Endothelial cell (in vitro differentiated cells): Measurements from ENCODE around the gene LIPE. TPM values are rescaled to one million over a fixed set of nuclear protein-coding genes. Genes with fewer than 3 reads are reported as not detected.
A peak's percentile ranks its signal among the peaks of the same experiment; 100 is the strongest.

ENCODE experiments used
- DNase-seq: peaks from one replicate; pipeline ENCODE4 v3.0.0; 2021; ENCODE audit warnings: low spot score
- H3K27ac Mint-ChIP-seq: one replicate; pipeline ENCODE4 v1.8.0; 2021; ENCODE audit warnings: mixed read lengths, inconsistent platforms; ENCODE audit not compliant: unreplicated experiment
- H3K27me3 Mint-ChIP-seq: one replicate; pipeline ENCODE4 v1.8.0; 2021; ENCODE audit warnings: mild to moderate bottlenecking, moderate library complexity, mixed read lengths, inconsistent platforms; ENCODE audit not compliant: unreplicated experiment
- H3K36me3 Mint-ChIP-seq: one replicate; pipeline ENCODE4 v1.8.0; 2021; ENCODE audit warnings: mild to moderate bottlenecking, low read depth, mixed read lengths, inconsistent platforms; ENCODE audit not compliant: unreplicated experiment
- H3K4me1 Mint-ChIP-seq: one replicate; pipeline ENCODE4 v1.8.0; 2021; ENCODE audit warnings: mild to moderate bottlenecking, mixed read lengths, inconsistent platforms; ENCODE audit not compliant: unreplicated experiment
- H3K4me3 Mint-ChIP-seq: one replicate; pipeline ENCODE4 v1.8.0; 2021; ENCODE audit warnings: mild to moderate bottlenecking, mixed read lengths, inconsistent platforms; ENCODE audit not compliant: unreplicated experiment
- H3K9me3 Mint-ChIP-seq: one replicate; pipeline ENCODE4 v1.8.0; 2021; ENCODE audit warnings: mixed read lengths, inconsistent platforms; ENCODE audit not compliant: unreplicated experiment
- total RNA-seq: library from RNA; stranded (reverse); fragmentation: NEBNext Ultra II Directional; extraction: Animal tissue kit (Norgen Biotek cat#: 25700); gene quantifications from one replicate; pipeline ENCODE4 v1.2.1, GENCODE V29; 2021; ENCODE audit not compliant: unreplicated experiment
- TF ChIP-seq, protein P1 (sequence below): fragments of 200-600 bp; sonication (generic); IDR thresholded peaks from one replicate; pipeline ENCODE4 v1.5.0; 2021; ENCODE audit warnings: antibody characterized with exemption; ENCODE audit not compliant: unreplicated experiment

LIPE gene
- total RNA-seq, 1 donor from 2014 or later: 5.5 TPM

DNA sequence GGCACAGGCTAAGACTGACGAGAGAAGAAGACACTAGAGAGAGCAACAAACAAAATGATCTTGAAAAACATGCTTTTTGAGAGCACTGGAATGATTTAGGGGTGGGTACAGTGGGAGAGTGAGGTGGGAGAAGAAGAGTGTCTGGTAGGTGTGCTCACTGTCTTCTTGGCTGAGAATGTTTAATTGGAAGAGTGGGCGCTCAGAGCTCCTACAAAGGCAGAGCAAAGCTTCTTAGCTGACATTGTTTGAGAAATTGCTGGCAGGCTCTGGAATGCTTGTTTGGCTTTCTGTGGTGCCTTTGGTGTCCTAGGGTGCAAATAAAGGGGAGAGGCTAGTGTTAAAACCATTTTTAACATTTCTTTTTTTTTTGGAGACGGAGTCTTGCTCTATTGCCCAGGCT lies 1.5 kb upstream of the LIPE start:
- H3K4me3 Mint-ChIP-seq: no peak overlapping the region
- H3K27ac Mint-ChIP-seq: no peak overlapping the region
- peaks cover 6% of the 10 kb centered on the region for H3K4me1 Mint-ChIP-seq
- H3K9me3 Mint-ChIP-seq: no peaks in the 10 kb centered on the region
- TF ChIP-seq, protein P1, sequence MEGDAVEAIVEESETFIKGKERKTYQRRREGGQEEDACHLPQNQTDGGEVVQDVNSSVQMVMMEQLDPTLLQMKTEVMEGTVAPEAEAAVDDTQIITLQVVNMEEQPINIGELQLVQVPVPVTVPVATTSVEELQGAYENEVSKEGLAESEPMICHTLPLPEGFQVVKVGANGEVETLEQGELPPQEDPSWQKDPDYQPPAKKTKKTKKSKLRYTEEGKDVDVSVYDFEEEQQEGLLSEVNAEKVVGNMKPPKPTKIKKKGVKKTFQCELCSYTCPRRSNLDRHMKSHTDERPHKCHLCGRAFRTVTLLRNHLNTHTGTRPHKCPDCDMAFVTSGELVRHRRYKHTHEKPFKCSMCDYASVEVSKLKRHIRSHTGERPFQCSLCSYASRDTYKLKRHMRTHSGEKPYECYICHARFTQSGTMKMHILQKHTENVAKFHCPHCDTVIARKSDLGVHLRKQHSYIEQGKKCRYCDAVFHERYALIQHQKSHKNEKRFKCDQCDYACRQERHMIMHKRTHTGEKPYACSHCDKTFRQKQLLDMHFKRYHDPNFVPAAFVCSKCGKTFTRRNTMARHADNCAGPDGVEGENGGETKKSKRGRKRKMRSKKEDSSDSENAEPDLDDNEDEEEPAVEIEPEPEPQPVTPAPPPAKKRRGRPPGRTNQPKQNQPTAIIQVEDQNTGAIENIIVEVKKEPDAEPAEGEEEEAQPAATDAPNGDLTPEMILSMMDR: no peak
- DNase-seq: no peak
- peaks cover 3% of the 10 kb centered on the region for H3K36me3 Mint-ChIP-seq
- H3K27me3 Mint-ChIP-seq: peaks cover 8% of the 10 kb centered on the region

DNA sequence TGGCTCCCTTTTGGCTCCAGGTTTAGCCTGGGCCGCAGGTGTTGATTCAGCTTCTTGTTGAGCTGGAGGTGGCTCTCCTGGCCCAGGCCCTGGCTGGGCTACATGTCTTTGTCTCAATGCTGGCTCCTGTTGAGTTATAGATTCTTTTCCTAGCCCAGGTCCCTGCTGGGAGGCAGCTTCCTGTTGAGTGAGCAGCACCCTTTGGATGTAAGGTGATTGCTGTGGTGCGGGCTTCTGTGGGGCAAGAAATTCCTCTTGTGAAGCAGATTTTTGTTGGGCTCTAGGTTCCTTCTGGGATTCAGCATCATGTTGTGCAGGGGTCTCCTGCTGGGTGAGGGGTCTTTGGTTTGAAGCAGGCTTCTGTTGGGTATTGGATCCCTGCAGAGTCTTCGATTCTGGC lies 545 bp downstream of the LIPE start:
- Mint-ChIP-seq H3K4me3 (no peak overlapping the region), H3K27ac (no peak overlapping the region), H3K4me1 (peaks cover 12% of the 10 kb centered on the region), H3K9me3 (no peaks in the 10 kb centered on the region), H3K36me3 (peaks cover 8% of the 10 kb centered on the region), H3K27me3 (peaks cover 16% of the 10 kb centered on the region)
- DNase-seq: no peak
- TF ChIP-seq, protein P1: no peak

DNA sequence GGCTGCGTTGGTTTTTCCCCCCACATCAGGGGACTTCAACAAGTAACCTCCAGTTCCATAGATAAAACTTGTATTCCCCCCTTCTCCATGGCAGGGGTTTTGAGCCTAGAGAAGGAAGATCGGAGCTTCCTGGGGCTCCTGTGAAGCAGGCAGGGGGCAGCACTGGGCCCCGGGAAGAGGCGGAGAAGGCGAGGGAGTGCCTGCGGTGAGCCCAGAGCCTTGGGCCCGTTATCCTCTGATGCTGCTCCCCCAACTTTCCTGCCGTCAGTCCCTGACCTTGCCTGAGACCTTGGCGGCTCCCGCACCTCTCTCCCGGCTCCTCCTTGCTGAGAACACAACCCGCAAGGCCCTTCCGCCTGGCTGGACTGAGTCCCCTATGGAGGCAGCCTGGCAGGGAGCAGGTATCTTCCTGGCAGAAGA lies 2.5 kb downstream of the LIPE start:
- Mint-ChIP-seq H3K27me3 (peaks cover 16% of the 10 kb centered on the region), H3K27ac (no peak overlapping the region), H3K9me3 (no peaks in the 10 kb centered on the region), H3K36me3 (peaks cover 8% of the 10 kb centered on the region), H3K4me1 (peaks cover 31% of the 10 kb centered on the region), H3K4me3 (no peak overlapping the region)
- TF ChIP-seq, protein P1: no peak
- no peak for DNase-seq

DNA sequence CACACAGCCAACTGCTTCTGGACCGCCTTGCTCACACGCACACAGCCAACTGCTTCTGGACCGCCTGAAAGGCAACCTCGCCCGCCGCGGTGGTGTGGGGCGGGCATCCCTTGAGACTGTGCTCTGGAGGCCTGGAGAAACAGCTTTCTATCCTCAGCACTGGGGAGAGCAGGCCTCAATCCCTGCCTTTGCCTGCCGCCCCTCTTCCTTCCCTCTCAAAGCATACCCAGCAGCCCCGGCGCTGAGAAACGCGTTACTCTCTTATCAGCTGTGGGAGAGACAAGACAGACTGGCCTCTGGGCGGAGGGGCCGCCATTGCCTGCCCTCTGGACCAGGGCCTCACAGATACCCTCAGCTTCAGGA lies 2.9 kb downstream of the LIPE start:
- TF ChIP-seq, protein P1: no peak
- peaks cover 16% of the 10 kb centered on the region for H3K27me3 Mint-ChIP-seq
- peaks cover 32% of the 10 kb centered on the region for H3K4me1 Mint-ChIP-seq
- DNase-seq: no peak
- H3K9me3 Mint-ChIP-seq: no peaks in the 10 kb centered on the region
- peak overlapping the region; percentile 90 for H3K4me3 Mint-ChIP-seq
- H3K27ac Mint-ChIP-seq: no peak overlapping the region
- peaks cover 8% of the 10 kb centered on the region for H3K36me3 Mint-ChIP-seq

DNA sequence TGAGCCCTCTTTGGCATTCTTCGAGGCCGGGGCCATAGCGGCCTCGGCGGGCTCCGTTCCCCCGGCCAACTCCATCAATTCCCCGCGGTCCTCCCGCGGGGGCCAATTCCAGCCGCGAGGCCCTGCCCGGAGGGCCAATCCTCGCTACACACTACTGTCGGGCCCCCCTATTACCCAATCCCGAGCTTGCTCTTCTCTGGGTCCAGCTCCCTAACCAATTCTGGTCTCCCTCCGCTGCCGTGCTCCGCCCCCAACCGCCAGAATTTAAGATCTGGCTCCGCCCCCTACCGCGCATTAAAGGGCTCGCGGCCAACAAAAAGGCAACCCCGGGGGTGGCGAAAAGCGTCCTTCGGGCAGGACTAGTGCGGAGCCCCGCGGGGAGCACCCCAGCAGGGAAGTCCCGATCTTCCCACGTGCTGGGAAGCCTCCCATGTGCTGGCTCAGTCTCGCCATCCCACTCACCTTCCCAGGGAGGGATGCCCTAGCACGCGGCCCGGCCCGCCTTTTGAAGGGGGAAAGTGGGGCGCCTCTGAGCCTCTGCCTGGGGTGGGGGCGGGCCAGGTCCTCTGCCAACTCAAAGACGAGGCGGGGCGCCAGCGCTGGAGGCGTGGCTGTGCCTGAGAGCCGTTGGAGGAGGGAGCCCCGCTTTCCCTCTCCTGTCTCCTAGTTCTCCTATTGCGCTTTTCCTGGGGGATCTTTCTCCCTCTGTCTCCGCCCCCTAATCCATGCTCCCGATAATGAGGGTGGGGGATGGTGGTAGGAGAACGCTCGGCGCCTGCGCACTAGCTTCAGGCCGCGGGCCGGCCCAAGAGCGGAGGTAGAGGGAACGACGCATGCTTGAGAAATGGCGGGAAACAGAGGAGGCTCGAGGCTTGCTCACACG lies 3.5 kb downstream of the LIPE start:
- H3K36me3 Mint-ChIP-seq: peaks cover 8% of the 10 kb centered on the region
- no peak overlapping the region for H3K27ac Mint-ChIP-seq
- H3K4me1 Mint-ChIP-seq: peaks cover 32% of the 10 kb centered on the region
- no peaks in the 10 kb centered on the region for H3K9me3 Mint-ChIP-seq
- H3K4me3 Mint-ChIP-seq: peak overlapping the region; percentile 90
- DNase-seq: peak; percentile 75
- H3K27me3 Mint-ChIP-seq: peaks cover 16% of the 10 kb centered on the region
- TF ChIP-seq, protein P1: no peak
